Measurements from ENCODE around the gene IGFBP5.

DNA sequence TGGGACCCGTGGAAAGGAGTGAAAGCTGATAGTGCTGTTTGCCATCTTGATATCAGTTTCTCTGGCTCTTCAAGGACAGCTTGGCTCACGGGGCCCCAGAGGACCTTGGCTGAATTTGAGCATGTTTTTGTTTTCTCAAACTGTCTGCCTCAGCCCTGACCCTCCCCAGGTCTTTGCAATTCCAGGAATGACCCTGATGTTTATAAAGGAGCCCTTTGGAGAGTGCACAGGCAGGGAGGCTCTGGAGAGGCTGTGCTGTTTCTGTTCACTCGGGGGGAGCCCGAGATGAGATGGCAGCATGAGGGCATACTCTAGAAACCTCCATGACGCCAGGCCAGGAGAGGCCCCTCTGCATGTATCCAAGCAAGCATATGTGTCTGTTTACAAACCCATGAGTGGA, 45.8 kb downstream of the IGFBP5 start:
- no peak for TF ChIP-seq EZH2 (IDR thresholded peaks at IDR 0.05; ENCODE audit: insufficient read depth, poor library complexity, severe bottlenecking)
- no peak for TF ChIP-seq EZH2phosphoT487 (IDR thresholded peaks at IDR 0.05; ENCODE audit: insufficient read depth, low read depth)
